MM.1S (cell line): ENCODE measurements around the gene LRCH1.

Source experiments
- DNase-seq: peaks from one replicate; pipeline ENCODE4 v3.0.0-alpha.2; 2015
- H2AFZ ChIP-seq: fragments of 300-600 bp; sonication (generic); 2 replicates; pipeline ENCODE4 v1.6.0; 2016; ENCODE audit warnings: antibody characterized with exemption, low read length
- H3F3A ChIP-seq: fragments of 300-600 bp; sonication (generic); 2 replicates; pipeline ENCODE4 v1.6.1; 2016; ENCODE audit warnings: mild to moderate bottlenecking, antibody characterized with exemption, low read length, moderate library complexity, mixed read lengths; ENCODE audit not compliant: insufficient read depth
- H3K27ac ChIP-seq: fragments of 300-600 bp; sonication (generic); 2 replicates; pipeline ENCODE4 v1.5.1; 2016; ENCODE audit warnings: mild to moderate bottlenecking, low read length
- H3K27me3 ChIP-seq: fragments of 300-600 bp; sonication (generic); replicated peaks from 2 replicates; pipeline ENCODE4 v1.6.0; 2016; ENCODE audit warnings: low read length; ENCODE audit not compliant: insufficient read depth
- H3K36me3 ChIP-seq: fragments of 300-600 bp; sonication (generic); replicated peaks from 2 replicates; pipeline ENCODE4 v1.6.1; 2016; ENCODE audit warnings: mild to moderate bottlenecking, low read length, mixed read lengths; ENCODE audit not compliant: insufficient read depth
- H3K4me1 ChIP-seq: fragments of 300-600 bp; sonication (generic); 2 replicates; pipeline ENCODE4 v1.6.1; 2016; ENCODE audit warnings: low read length, mixed read lengths
- H3K4me2 ChIP-seq: fragments of 300-600 bp; sonication (generic); 2 replicates; pipeline ENCODE4 v1.6.0; 2016; ENCODE audit warnings: low read depth, low read length
- H3K4me3 ChIP-seq: fragments of 300-600 bp; sonication (generic); 2 replicates; pipeline ENCODE4 v1.5.1; 2016; ENCODE audit warnings: low read length, mixed read lengths
- H3K79me2 ChIP-seq: fragments of 300-600 bp; sonication (generic); 2 replicates; pipeline ENCODE4 v1.6.1; 2016; ENCODE audit warnings: mixed run types, low read length, mixed read lengths
- H3K9ac ChIP-seq: fragments of 300-600 bp; sonication (generic); 2 replicates; pipeline ENCODE4 v1.6.1; 2016; ENCODE audit warnings: low read length, mixed read lengths
- H3K9me2 ChIP-seq: fragments of 300-600 bp; sonication (generic); replicated peaks from 2 replicates; pipeline ENCODE4 v1.6.1; 2016; ENCODE audit warnings: mild to moderate bottlenecking, low read length, mixed read lengths; ENCODE audit not compliant: insufficient read depth
- H3K9me3 ChIP-seq: fragments of 300-600 bp; sonication (generic); replicated peaks from 2 replicates; pipeline ENCODE4 v1.6.1; 2016; ENCODE audit warnings: mild to moderate bottlenecking, low read length, mixed read lengths; ENCODE audit not compliant: insufficient read depth
- H4K20me1 ChIP-seq: fragments of 300-600 bp; sonication (generic); 2 replicates; pipeline ENCODE4 v1.6.1; 2016; ENCODE audit warnings: mild to moderate bottlenecking, low read length, moderate library complexity, mixed read lengths; ENCODE audit not compliant: insufficient read depth
- CTCF ChIP-seq: fragments of 300-600 bp; sonication (generic); IDR thresholded peaks from 2 replicates; pipeline ENCODE4 v1.5.1; 2016; ENCODE audit warnings: antibody characterized with exemption, low read length, mixed read lengths
- EZH2 ChIP-seq: fragments of 300-600 bp; sonication (generic); optimal IDR thresholded peaks from 2 replicates; pipeline ENCODE3; 2017; ENCODE audit warnings: low read depth, mild to moderate bottlenecking, antibody characterized with exemption, low read length, mixed read lengths
- EZH2phosphoT487 ChIP-seq: fragments of 300-600 bp; sonication (generic); IDR thresholded peaks from 2 replicates; pipeline ENCODE4 v1.6.1; 2018; ENCODE audit warnings: antibody characterized with exemption, low read length

LRCH1 gene

GRCh38 chr13:46649816-46650215, 96.8 kb downstream of the LRCH1 start:
- Histone ChIP-seq H3K9me3 (no peaks in the 10 kb centered on the region), H3K9me2 (no peaks in the 10 kb centered on the region), H3K4me2 (no peak overlapping the region), H3K9ac (no peak overlapping the region), H3K79me2 (peaks cover 15% of the 10 kb centered on the region), H2AFZ (no peak overlapping the region), H3K27ac (no peak overlapping the region), H3K4me3 (no peak overlapping the region), H3F3A (no peaks in the 10 kb centered on the region), H3K4me1 (peaks cover 3% of the 10 kb centered on the region; the same call in 1 of the 2 replicates), H3K27me3 (no peaks in the 10 kb centered on the region), H3K36me3 (no peaks in the 10 kb centered on the region), H4K20me1 (no peaks in the 10 kb centered on the region)
- no peak for TF ChIP-seq CTCF
- no peak for TF ChIP-seq EZH2phosphoT487
- TF ChIP-seq EZH2 = no peak
- no peak for DNase-seq

GRCh38 chr13:46654951-46655350, 102.0 kb downstream of the LRCH1 start:
- Histone ChIP-seq H3K9me3 (no peaks in the 10 kb centered on the region), H3K27me3 (no peaks in the 10 kb centered on the region), H4K20me1 (no peaks in the 10 kb centered on the region), H3K9ac (no peak overlapping the region), H3K4me3 (no peak overlapping the region), H3K4me1 (peaks cover 3% of the 10 kb centered on the region; the same call in 1 of the 2 replicates), H3K36me3 (no peaks in the 10 kb centered on the region), H3F3A (no peaks in the 10 kb centered on the region), H2AFZ (no peak overlapping the region), H3K9me2 (no peaks in the 10 kb centered on the region), H3K27ac (no peak overlapping the region), H3K79me2 (no peaks in the 10 kb centered on the region), H3K4me2 (no peak overlapping the region)
- TF ChIP-seq EZH2phosphoT487 = no peak
- TF ChIP-seq EZH2 = no peak
- no peak for TF ChIP-seq CTCF
- no peak for DNase-seq

- Histone ChIP-seq H3K9ac (no peak overlapping the region), H3K27me3 (no peaks in the 10 kb centered on the region), H3K4me3 (no peak overlapping the region), H3K4me2 (no peak overlapping the region), H2AFZ (no peak overlapping the region), H3K9me3 (no peaks in the 10 kb centered on the region), H3F3A (no peaks in the 10 kb centered on the region), H3K36me3 (no peaks in the 10 kb centered on the region), H3K4me1 (peaks cover 3% of the 10 kb centered on the region; the same call in 1 of the 2 replicates), H3K27ac (no peak overlapping the region), H4K20me1 (no peaks in the 10 kb centered on the region), H3K79me2 (no peaks in the 10 kb centered on the region), H3K9me2 (no peaks in the 10 kb centered on the region)
- no peak for DNase-seq
- TF ChIP-seq EZH2phosphoT487 (no peak), EZH2 (no peak)
These were observed 102.6 kb downstream of the LRCH1 start for GRCh38 chr13:46655377-46656180.

GRCh38 chr13:46656786-46657185, 103.8 kb downstream of the LRCH1 start:
- H3K9me2 ChIP-seq = no peaks in the 10 kb centered on the region
- H2AFZ ChIP-seq = no peak overlapping the region
- H3K9me3 ChIP-seq = no peaks in the 10 kb centered on the region
- DNase-seq = no peak
- no peaks in the 10 kb centered on the region for H3K27me3 ChIP-seq
- H4K20me1 ChIP-seq = no peaks in the 10 kb centered on the region
- no peaks in the 10 kb centered on the region for H3K79me2 ChIP-seq
- no peak overlapping the region; the same call in 1 of the 2 replicates for H3K4me2 ChIP-seq
- H3K9ac ChIP-seq = no peak overlapping the region
- no peak overlapping the region for H3K27ac ChIP-seq
- no peak overlapping the region for H3K4me3 ChIP-seq
- no peak for TF ChIP-seq CTCF
- no peak for TF ChIP-seq EZH2phosphoT487
- TF ChIP-seq EZH2 = no peak
- no peaks in the 10 kb centered on the region for H3K36me3 ChIP-seq
- H3F3A ChIP-seq = no peaks in the 10 kb centered on the region
- no peaks in the 10 kb centered on the region for H3K4me1 ChIP-seq
